HG02884 (cell line): Measurements from ENCODE around the gene PEAK3.

Experiments used
- ATAC-seq: cut with Tn5 transposase; IDR thresholded peaks from one replicate; pipeline ENCODE4 v1.9.1; 2021; ENCODE audit warnings: mild to moderate bottlenecking, moderate library complexity; ENCODE audit not compliant: unreplicated experiment

PEAK3 gene

DNA sequence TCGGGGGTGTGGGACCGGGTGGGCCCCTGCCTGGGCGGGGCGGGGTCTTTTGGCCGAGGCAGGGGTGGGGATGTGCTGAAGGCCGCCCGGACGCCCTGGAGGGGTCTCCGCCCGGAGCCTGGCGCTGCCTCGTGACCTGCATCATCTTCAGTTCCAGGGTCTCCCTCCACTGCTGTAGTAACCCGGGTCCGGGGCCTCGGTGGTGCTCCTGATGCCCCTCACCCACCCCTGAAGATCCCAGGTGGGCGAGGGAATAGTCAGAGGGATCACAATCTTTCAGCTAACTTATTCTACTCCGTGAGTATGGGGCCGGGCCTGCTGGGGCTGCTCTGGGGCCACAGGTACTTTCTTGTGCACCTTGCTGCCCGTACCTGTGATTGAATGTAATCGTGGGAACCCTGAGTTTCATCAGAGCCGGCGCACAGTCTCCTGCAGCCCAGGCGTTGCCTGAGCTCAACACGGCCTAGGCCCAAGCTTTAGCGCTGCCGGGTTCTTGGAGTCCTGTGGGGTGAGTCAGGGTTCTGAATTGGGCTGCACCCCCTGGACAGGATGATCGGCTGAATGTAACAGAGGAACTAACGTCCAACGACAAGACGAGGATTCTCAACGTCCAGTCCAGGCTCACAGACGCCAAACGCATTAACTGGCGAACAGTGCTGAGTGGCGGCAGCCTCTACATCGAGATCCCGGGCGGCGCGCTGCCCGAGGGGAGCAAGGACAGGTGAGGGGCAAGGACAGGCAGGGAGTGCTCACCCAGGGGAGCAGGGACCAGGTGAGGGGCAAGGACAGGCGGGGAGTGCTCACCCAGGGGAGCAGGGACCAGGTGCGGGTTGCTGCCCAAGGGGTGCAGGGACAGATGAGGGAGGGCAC is 10.5 kb downstream of the PEAK3 start:
- ATAC-seq = no peak

DNA sequence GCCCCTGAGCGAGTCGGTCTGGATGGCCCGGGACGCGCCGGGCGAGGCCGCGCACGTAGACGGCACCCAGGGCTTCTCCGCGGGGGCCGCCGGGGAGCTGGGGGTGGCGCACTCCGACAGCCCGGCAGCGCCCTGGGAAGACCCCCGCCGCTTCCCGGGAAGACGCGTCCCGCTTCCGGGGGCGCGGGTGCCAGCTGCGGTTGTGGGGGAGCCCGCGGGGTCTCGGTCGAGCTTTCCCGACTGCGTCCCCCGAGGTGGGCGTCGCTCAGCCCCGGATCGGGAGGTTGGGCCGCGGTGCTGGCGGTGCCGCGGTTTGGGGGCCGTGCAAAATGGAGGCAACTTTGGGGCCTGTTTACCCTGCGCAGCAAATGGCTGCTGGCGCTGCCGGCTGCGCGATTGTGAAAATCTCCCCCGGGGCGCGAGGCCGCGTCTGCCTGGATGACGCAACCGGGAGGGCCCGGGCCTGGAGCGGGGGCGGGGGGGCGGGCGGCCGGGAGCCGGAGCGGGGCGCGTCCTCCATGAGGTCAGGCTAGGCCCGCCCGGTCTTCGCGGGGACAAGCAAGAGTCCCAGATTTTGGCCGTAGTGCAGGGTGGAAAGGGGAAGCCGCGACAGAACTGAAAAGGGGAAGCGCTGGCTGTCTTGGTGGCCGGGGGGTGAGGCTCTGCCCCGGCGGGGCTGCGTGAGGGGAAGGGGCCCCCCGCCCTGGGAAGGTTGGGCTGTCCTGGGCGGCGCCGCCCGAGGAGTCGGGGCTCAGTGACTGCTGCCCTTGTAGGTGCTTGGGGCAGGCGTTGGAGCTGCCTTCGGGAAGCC is 11.3 kb downstream of the PEAK3 start:
- ATAC-seq = no peak

DNA sequence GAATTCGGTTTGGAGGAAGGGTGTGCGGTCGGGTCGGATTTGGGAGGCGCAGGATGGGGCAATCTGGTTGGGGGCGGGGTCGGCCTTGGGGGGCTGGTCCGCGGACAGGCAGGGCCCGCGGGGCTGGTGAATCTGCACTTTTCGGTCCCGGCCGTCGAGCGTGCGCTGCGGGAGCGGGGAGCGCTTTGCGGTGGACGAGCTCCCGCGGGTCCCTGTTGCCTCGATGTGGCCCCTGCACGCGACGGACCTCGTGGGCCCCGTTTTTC is 11.9 kb downstream of the PEAK3 start:
- ATAC-seq = no peak

DNA sequence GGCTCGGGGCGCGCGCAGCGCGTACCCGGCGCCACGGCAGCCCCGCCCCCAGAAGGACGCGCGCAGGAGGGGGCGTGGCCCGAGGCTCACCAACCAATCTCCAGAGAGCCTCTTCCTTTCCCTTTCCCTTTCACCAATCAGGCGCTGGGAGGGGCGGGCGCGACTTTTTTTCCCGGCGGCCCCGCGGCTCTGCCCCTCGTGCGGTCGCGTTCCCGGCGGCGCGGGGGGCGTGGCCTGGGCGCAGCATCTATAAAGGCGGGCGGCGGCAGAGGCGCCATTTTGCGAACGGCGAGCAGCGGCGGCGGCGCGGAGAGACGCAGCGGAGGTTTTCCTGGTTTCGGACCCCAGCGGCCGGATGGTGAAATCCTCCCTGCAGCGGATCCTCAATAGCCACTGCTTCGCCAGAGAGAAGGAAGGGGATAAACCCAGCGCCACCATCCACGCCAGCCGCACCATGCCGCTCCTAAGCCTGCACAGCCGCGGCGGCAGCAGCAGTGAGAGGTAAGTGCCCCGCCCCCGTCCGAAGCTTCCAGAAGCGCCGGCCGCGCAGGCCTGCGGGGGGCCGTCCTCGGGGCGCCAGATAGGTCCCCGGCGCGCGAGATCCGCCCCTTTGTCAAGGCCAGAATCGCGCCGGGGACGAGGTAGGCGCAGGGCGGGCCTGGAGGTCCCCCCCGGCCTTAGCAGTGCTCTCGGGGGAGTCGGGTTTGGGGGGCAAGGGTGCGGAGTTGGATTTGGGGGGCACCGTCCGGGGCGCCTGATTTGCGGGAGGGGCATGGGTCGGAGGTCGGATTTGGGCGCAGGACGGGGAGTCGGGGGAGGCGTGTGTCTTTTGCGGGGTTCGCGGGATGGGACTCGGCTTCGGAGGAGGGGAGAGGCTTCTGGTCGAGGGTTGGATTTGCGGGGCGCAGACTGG is 12.5 kb downstream of the PEAK3 start:
- ATAC-seq = no peak

DNA sequence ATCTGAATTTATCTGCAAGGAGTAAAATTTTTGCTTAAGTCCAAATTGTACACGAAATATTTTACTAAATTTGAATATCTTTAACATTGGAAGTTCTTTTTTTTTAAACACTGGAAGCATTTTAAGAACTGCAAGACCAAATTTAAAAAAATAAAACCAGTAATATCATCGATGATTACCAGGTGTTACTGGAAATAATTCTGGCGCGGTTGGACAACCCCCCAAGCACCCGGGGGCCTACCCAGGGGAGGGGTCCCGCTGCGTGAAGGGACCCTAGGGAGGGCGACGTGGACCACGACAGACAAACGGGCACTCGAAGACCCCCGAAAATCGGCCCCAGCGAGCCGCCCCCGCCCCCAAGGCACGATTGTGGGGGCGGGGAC is 13.1 kb downstream of the PEAK3 start:
- no peak for ATAC-seq

DNA sequence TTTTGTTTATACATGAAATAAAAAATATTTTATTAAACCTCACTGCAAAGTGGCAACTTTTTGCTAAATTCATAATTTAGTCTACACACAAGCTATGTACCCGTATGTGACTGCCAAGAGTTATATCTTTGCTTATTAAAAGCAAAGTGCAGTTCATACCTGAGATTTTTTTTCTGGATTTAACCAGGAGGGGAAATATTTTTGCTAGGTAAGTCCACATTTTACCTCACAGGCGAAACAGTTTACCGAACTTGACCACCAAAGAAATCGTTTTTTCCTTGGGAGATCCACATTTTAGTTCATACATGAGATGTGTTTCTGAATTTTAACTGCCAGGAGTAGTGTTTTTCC is 13.5 kb downstream of the PEAK3 start:
- no peak for ATAC-seq

DNA sequence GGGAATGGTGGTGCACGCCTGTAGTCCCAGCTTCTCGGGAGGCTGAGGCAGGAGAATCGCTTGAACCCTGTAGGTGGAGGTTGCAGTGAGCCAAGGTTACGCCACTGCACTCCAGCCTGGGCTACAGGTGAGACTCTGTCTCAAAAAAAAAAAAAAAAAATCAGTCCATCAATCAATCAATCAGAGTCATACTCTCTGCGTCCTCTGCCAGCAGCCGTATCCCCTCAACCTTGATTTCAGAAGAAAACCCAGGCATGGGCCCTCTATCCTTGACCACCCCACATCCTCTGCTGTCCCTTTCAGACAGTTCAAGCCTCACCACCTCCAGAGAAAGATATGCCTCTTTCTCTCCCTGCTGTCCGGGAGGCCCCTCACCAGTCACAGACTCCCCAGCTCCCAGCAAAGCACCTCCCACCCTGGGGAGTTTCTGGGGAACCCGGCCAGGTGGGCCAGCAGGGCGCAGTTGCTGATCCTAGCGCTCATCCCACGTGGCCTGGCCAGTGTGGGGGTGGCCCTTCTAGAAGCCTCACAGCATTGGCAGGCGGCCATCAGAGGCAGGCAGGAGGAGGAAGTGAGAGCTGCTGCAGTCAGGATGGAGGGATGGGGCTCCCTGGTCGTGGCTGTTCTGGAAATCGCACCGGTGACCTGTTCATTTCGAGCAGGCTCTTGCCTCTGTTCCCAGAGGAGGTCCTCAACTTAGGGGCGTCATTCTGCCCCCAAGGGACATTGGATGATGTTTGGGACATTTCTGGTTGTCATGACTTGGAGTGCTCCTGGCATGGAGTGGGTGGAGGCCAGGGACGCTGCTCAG is 15.6 kb downstream of the PEAK3 start:
- no peak for ATAC-seq

DNA sequence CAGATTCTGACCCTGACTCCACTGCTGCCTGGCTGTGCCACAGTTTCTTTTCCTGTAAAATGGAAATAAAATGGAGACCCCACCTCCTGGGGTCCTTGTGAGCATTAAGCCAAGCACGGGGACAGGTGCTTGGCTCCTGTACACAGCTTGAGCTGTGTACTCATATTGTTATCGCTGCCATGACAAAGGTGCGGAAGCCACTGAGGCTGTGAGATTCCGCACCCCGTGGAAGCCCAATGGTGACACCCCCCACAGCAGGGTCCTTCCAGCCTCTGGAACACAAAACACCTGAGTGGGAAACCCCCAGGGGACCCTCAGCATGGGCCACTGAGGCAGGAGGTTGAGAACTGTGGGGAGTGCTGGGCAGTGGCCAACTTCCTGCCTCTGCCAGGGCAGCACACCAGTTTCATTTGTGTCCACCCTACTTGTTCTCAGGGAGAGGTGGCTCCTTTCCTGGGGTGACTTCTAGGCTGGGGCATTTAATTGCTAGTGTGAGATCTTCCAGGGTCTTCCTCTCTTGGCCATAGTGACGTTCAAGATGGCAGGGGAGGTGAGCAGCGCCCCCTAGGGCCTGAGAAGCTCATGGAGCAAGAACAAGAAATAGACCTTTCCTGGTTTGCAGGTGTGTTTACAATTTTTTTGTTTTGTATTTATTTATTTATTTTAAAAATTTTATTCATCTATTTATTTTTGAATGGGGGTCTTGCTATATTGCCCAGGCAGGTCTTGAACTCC is 20.4 kb downstream of the PEAK3 start:
- ATAC-seq = no peak

DNA sequence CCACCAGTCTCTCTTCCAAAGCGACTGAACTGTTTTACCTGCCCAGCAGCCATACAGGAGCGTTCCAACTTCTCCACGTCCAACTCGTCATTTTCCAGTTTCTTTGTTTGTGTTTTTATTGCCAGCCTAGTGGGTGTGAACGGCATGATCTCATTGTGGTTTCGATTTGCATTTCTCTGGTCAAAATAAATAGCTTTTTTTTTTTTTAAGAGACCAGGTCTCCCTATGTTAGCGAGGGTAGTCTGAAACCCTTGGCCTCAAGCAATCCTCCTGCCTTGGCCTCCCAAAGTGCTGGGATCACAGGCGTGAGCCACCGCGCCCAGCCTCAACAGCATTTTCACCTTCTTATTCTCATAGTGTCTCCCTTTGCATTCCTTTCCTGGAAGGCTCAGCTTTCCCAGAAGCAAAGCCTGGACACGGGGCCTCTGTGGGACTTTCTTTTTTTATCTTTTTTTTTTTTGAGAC is 21.6 kb downstream of the PEAK3 start:
- ATAC-seq = no peak

DNA sequence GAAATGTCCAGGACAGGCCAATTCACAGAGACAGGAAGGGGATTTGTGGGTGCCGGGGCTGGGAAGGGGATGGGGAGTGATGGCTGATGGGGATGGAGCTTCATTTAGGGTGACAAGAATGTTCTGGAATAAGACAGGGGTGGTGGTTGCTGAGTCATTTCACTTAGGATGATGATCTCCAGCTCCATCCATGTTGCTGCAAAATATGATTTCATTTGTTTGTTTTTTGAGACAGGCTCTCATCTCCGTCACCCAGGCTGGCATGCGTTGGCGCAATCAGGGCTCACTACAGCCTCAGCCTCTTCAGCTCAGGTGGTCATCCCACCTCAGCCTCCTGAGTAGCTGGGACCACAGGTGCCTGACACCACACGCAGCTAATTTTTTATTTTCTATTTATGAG is 22.6 kb downstream of the PEAK3 start:
- no peak for ATAC-seq

DNA sequence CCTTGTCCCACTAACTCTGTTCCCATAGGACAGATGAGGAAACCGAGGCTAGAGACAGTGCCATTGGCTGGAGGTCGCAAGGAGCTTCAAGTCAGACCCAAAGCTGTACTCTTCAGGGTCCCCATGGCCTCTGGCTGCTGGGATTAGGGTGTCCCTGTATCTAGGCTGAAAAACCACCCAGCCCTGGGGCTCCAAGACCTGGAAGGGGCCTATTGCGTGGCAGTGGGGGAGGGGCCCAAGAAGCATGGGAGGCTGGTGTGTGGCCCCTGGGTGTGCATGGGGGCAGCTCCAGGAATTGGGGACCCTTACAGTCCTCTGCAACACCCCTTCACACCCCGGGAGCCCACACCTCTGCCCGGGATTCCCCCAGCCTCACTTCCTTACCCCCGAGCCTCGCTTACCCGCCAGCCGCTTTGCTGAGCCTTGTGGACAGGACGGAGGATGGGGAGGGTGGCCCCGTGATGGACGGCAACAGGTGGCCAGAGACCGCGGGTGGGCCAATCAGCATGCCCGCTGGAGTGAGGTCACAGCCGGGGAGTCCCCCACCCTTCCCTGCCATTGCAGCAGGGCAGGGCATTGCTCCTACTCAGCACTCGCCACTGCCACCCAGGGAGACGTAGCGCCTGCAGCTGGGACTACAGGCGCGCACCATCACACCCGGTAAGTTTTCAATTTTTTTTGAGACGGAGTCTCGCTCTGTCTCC is 25.8 kb downstream of the PEAK3 start, which contains the start of gene JSRP1:
Gene JSRP1, minus strand, starts transcription at position 436 of the 704 bp plus-strand sequence. CDS start 1,103 bp downstream, outside the sequence.
- no peak for ATAC-seq

DNA sequence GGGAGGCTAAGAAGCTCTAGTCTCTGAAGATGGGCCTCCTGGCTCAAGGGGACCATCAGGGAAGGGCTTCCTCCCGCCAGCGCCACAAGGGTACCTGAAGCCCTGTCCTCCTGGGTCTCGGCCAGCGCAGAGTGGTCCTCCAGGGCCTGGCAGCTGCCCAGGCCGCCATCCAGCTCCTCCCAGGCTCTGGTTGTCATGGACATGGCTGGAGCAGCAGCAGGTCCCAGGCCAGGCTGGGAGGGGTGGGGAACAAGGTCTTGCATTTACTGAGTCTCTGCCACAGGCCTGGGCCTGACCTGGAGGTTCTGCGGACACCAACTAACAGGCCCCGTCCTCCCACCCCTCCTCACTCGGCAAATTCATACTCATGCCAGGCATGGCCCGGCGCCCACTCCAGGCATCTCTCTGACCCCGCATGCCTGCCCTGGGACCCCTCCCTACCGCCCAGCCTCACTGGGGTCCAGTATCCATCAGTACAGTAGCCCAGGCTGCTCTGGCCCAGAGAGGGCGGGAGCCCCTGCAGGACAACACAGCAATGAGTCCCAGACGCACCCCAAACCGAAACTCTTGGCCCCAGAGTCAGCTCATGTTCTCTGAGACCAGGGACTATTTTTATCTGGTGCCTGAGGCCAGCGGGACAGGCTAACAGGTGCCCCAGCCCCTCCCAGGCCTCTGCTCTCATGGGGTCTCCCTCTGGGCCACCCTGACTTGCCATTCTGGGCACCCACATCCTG is 26.7 kb downstream of the PEAK3 start:
- no peak for ATAC-seq

DNA sequence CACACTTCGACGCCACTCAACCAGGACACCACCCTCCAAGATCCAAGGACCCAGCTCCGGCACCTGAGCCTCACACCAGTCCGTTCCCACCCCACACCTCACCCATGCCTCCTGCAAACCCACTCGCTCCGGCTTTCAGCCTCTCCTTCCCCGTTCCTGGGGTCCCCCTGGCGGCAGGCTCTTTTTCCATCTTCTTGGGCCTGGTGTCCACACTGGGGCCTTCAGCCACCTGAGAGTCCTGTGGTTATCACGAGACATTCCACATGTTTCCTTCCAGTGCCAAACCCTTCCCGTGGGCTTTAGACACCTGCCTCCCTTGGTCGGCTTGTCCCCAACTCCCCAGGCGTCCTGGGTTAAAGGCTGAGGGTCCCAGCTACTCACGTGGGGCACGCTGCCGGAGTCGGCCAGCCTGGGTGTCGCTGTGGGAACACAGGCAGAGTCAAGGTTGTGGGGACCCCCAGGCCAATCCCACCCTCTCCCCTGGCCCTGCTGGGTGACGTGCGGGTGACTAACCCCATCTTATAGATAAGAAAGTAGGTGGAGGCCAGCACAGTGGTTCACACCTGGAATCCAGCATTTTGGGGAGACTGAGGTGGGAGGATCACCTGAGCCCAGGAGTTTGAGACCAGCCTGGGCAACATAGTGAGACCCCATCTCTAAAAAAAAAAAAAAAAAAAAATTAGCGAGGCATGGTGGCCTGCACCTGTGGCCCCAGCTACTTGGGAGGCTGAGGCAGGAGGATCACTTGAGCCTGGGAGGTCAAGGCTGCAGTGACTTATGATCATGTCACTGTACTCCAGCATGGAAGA is 27.7 kb downstream of the PEAK3 start:
- no peak for ATAC-seq

DNA sequence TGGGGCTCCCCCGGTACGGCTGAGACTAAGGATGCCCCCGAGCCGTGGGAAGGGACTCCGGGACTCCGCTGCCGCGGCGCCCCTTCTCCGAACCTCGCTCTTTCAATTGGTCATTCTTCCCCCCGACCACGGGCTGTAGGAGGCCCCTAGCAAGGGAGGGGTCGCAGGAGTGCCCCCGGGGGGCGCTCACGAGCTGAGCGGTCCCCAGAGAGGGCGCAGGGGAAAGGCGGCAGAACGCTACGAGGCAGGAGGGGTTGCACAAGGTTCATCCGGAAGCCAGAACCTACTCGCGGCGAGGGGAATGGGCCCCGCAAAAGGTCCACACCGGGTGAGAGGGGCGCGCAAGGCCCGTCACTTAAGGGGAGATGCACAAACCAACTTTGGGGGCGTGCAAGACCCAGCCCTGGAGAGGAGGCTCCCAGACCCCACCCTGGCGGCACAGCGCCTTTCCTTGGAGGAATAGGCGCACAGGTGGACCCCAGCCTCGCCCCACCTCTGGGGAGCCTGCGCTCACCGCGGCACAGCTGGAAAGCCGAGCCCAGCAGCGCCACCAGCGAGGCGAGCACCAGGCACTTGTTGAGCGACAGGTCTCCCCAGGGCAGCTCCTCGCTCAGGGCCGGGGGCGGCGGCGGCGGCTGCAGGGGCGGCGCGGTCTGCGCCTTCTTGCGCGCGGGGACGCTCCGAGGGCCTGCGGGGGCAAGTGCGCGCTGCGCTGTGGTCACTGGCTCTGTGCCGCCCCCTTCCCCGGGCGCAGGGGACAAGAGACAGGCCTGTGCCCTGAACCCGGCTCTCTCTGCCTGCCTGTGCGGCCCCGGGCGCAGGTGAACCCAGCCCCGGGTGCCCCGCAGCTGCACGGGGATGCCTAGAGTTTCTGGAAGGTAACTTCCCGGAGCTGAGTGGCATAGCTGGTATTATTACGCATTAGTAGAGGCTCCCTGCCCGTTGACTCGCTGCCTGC is 28.6 kb downstream of the PEAK3 start:
- ATAC-seq = no peak

DNA sequence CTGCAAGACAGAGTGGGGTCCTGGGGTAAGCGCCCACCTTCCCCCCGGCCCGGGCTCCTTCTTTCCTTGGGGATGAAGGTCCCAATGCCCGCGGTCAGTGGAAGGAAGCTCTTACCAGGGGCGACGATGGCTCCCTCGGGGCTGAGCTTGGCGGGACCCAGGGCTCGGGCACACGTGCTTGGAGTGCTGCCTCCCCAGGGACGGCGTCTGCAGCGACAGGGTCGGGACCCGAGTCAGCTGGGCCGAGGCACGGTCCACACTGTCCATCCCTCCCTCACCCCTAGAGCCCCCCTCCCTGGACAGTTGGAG is 29.2 kb downstream of the PEAK3 start:
- no peak for ATAC-seq

DNA sequence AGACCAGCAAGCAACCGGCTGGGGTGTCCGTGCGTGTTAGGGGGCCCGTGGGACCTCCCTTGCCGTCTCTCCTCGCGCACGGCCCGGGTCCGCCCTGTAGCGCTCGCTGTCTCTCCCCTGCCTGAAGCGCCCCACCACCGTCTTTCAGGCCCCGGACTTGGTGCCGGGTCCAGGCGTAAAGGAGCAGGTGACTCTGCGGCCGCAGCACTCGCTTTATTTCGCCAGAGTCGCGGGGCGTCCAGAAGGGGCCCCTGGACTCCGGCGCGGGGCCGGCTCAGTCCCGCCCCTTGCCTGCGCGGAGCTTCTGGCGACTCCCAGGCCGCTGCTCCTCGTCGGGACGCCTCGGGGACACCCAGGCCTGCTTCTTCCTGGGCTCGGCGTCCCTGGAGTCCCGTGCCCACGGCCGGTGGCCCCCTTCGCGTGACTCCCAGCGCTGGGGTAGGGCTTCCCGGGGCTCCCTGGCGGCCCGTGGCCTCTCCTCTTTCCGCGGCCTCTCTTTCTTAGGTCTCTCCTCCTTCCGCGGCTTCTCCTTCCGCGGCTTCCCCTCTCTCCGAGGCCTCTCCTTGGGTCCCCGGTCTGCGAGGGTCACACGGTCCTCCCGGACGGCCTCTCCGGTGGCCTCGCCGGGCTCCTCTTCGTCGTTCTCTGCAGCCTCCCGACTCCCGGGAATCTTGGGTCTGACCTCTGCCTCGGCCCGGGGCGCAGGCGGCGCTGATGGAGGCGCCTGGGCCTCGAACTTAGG is 29.7 kb downstream of the PEAK3 start:
- no peak for ATAC-seq
